ENCODE data around the gene GOLGA7B.

- TF ChIP-seq GATA3 (IDR thresholded peaks at IDR 0.05; ENCODE audit: low read depth, low read length): no peak
- TF ChIP-seq GATA2 (IDR thresholded peaks at IDR 0.05; ENCODE audit: low read depth, low read length): no peak
Measured at GRCh38 chr10:97883092-97883485, 33.4 kb downstream of the GOLGA7B start.
